Measurements from ENCODE around the gene MARK3.

The MARK3 gene

GRCh38 chr14:103472939-103473338, 87.7 kb downstream of the MARK3 start:
- H3K36me3 ChIP-seq (ENCODE audit: insufficient read depth): no peaks in the 10 kb centered on the region

GRCh38 chr14:103474893-103475292, 89.7 kb downstream of the MARK3 start:
- no peak for TF ChIP-seq CTCF (conservative IDR thresholded peaks at IDR 0.05; ENCODE audit: low read depth, low read length)
- Histone ChIP-seq H3K4me2 (no peak overlapping the region), H3K27me3 (ENCODE audit: insufficient read depth, low read depth) (no peaks in the 10 kb centered on the region), H3K79me2 (ENCODE audit: insufficient read depth, low read depth) (no peaks in the 10 kb centered on the region), H3K4me1 (ENCODE audit: low read depth, poor library complexity, severe bottlenecking) (peaks cover 3% of the 10 kb centered on the region), H3K27ac (no peak overlapping the region), H3K4me3 (IDR thresholded peaks at IDR 0.05; ENCODE audit: insufficient read depth, low read depth, low read length) (no peak overlapping the region), H4K20me1 (ENCODE audit: insufficient read depth) (no peaks in the 10 kb centered on the region), H3K36me3 (ENCODE audit: insufficient read depth) (no peaks in the 10 kb centered on the region), H3K9ac (no peak overlapping the region), H2AFZ (ENCODE audit: low read depth) (no peak overlapping the region)

More at GRCh38 chr14:103472939-103473338, 87.7 kb downstream of the MARK3 start:
- H2AFZ ChIP-seq (ENCODE audit: low read depth): no peak overlapping the region
- no peaks in the 10 kb centered on the region for H3K27me3 ChIP-seq (ENCODE audit: insufficient read depth, low read depth)
- no peaks in the 10 kb centered on the region for H3K4me1 ChIP-seq (ENCODE audit: low read depth, poor library complexity, severe bottlenecking)
- H3K4me2 ChIP-seq: no peak overlapping the region
- no peaks in the 10 kb centered on the region for H3K79me2 ChIP-seq (ENCODE audit: insufficient read depth, low read depth)
- no peak overlapping the region for H3K9ac ChIP-seq
- H3K4me3 ChIP-seq (IDR thresholded peaks at IDR 0.05; ENCODE audit: insufficient read depth, low read depth, low read length): no peak overlapping the region
- no peak overlapping the region for H3K27ac ChIP-seq
- H4K20me1 ChIP-seq (ENCODE audit: insufficient read depth): no peaks in the 10 kb centered on the region
- no peak for TF ChIP-seq CTCF (conservative IDR thresholded peaks at IDR 0.05; ENCODE audit: low read depth, low read length)

GRCh38 chr14:103476065-103476464, 90.8 kb downstream of the MARK3 start:
- H3K4me1 ChIP-seq (ENCODE audit: low read depth, poor library complexity, severe bottlenecking): peaks cover 10% of the 10 kb centered on the region
- H3K27me3 ChIP-seq (ENCODE audit: insufficient read depth, low read depth): no peaks in the 10 kb centered on the region
- no peak for TF ChIP-seq CTCF (conservative IDR thresholded peaks at IDR 0.05; ENCODE audit: low read depth, low read length)
- H3K27ac ChIP-seq: no peak overlapping the region
- no peak overlapping the region for H3K4me2 ChIP-seq
- no peak overlapping the region for H3K9ac ChIP-seq
- H2AFZ ChIP-seq (ENCODE audit: low read depth): no peak overlapping the region
- H4K20me1 ChIP-seq (ENCODE audit: insufficient read depth): no peaks in the 10 kb centered on the region
- H3K4me3 ChIP-seq (IDR thresholded peaks at IDR 0.05; ENCODE audit: insufficient read depth, low read depth, low read length): no peak overlapping the region
- H3K79me2 ChIP-seq (ENCODE audit: insufficient read depth, low read depth): no peaks in the 10 kb centered on the region
- no peaks in the 10 kb centered on the region for H3K36me3 ChIP-seq (ENCODE audit: insufficient read depth)

GRCh38 chr14:103476631-103477030, 91.4 kb downstream of the MARK3 start:
- TF ChIP-seq CTCF (conservative IDR thresholded peaks at IDR 0.05; ENCODE audit: low read depth, low read length): no peak
- no peaks in the 10 kb centered on the region for H3K36me3 ChIP-seq (ENCODE audit: insufficient read depth)
- H3K27me3 ChIP-seq (ENCODE audit: insufficient read depth, low read depth): no peaks in the 10 kb centered on the region
- no peaks in the 10 kb centered on the region for H4K20me1 ChIP-seq (ENCODE audit: insufficient read depth)
- no peak overlapping the region for H3K27ac ChIP-seq
- no peak overlapping the region for H3K9ac ChIP-seq
- no peak overlapping the region for H3K4me3 ChIP-seq (IDR thresholded peaks at IDR 0.05; ENCODE audit: insufficient read depth, low read depth, low read length)
- H3K4me2 ChIP-seq: no peak overlapping the region
- H3K79me2 ChIP-seq (ENCODE audit: insufficient read depth, low read depth): no peaks in the 10 kb centered on the region
- no peak overlapping the region for H2AFZ ChIP-seq (ENCODE audit: low read depth)
- peaks cover 10% of the 10 kb centered on the region for H3K4me1 ChIP-seq (ENCODE audit: low read depth, poor library complexity, severe bottlenecking)

All from KMS-11 (cell line).